KG1 (cell line): Measurements from ENCODE around the gene KRTAP5-8.
"Not testable (repeated sequence)": the region's sequence is repeated elsewhere in the genome, so short reads cannot be mapped to it uniquely, and the experiment has no call there.

Experiments
- DNase-seq: peaks from one replicate; lab custom pipeline; 2025; lab: John Stamatoyannopoulos, UW

KRTAP5-8 gene

GRCh38 chr11:71518506-71519471 is 19.0 kb upstream of the KRTAP5-8 start:
- no peak for DNase-seq

GRCh38 chr11:71519546-71519945 is 18.3 kb upstream of the KRTAP5-8 start:
- DNase-seq = no peak

- DNase-seq = no peak
Measured at GRCh38 chr11:71525188-71525937, 12.5 kb upstream of the KRTAP5-8 start.

GRCh38 chr11:71525938-71526495 is 11.8 kb upstream of the KRTAP5-8 start:
- no peak for DNase-seq

GRCh38 chr11:71526796-71527575 is 10.8 kb upstream of the KRTAP5-8 start, which contains the start of gene KRTAP5-7:
Gene KRTAP5-7, plus strand, starts transcription at chr11:71527267. Its CDS starts 34 bp downstream, at chr11:71527301.
- not testable (repeated sequence) for DNase-seq

GRCh38 chr11:71527576-71528210 is 10.1 kb upstream of the KRTAP5-8 start:
- no peak for DNase-seq

GRCh38 chr11:71530602-71531001 is 7.2 kb upstream of the KRTAP5-8 start:
- DNase-seq = no peak

- no peak for DNase-seq
Measured at GRCh38 chr11:71532036-71532610, 5.7 kb upstream of the KRTAP5-8 start.

GRCh38 chr11:71534711-71535608 is 2.9 kb upstream of the KRTAP5-8 start:
- DNase-seq = not testable (repeated sequence)

- DNase-seq = no peak
Measured at GRCh38 chr11:71535825-71536224, 2.0 kb upstream of the KRTAP5-8 start.

- no peak for DNase-seq
Measured at GRCh38 chr11:71537537-71537936, 288 bp upstream of the KRTAP5-8 start.

GRCh38 chr11:71538666-71538990 is 803 bp downstream of the KRTAP5-8 start:
- no peak for DNase-seq

GRCh38 chr11:71539017-71539416 is 1.2 kb downstream of the KRTAP5-8 start:
- DNase-seq = no peak

- not testable (repeated sequence) for DNase-seq
Measured at GRCh38 chr11:71539971-71540370, 2.1 kb downstream of the KRTAP5-8 start.

- DNase-seq = not testable (repeated sequence)
Measured at GRCh38 chr11:71540521-71541304, 2.9 kb downstream of the KRTAP5-8 start.

- no peak for DNase-seq
Measured at GRCh38 chr11:71542382-71542781, 4.6 kb downstream of the KRTAP5-8 start.

GRCh38 chr11:71542879-71543777 is 5.3 kb downstream of the KRTAP5-8 start:
- no peak for DNase-seq

GRCh38 chr11:71543866-71544265 is 6.0 kb downstream of the KRTAP5-8 start:
- DNase-seq = peak; percentile 26
